Germinal center (tissue), 1 donor: Measurements from ENCODE around the gene SLC25A36.

Experiments
- DNase-seq: peaks from one replicate; pipeline ENCODE4 v3.0.0; 2012; ENCODE audit warnings: mixed read lengths, low spot score

SLC25A36 gene

GRCh38 chr3:140941434-140942220 lies at the start of gene SLC25A36:
SLC25A36 (plus strand) TSS chr3:140941836; CDS start chr3:140942055, 219 bp downstream.
- DNase-seq, result peak; percentile 94

- DNase-seq, result no peak
These were observed 44.6 kb upstream of the SLC25A36 start for GRCh38 chr3:140896997-140897396.

GRCh38 chr3:140898340-140899180 lies 43.1 kb upstream of the SLC25A36 start:
- peak; percentile 19 for DNase-seq

- DNase-seq, result no peak
These were observed 42.3 kb upstream of the SLC25A36 start for GRCh38 chr3:140899363-140899762.

GRCh38 chr3:140902791-140903190 lies 38.8 kb upstream of the SLC25A36 start:
- no peak for DNase-seq

GRCh38 chr3:140903196-140903595 lies 38.4 kb upstream of the SLC25A36 start:
- DNase-seq, result no peak

GRCh38 chr3:140904521-140904920 lies 37.1 kb upstream of the SLC25A36 start:
- DNase-seq, result no peak

- no peak for DNase-seq
These were observed 36.1 kb upstream of the SLC25A36 start for GRCh38 chr3:140905559-140905958.

- no peak for DNase-seq
These were observed 34.9 kb upstream of the SLC25A36 start for GRCh38 chr3:140906785-140907184.

GRCh38 chr3:140910860-140911259 lies 30.8 kb upstream of the SLC25A36 start:
- no peak for DNase-seq

- DNase-seq, result no peak
These were observed 29.8 kb upstream of the SLC25A36 start for GRCh38 chr3:140911822-140912221.

- no peak for DNase-seq
These were observed 27.9 kb upstream of the SLC25A36 start for GRCh38 chr3:140913728-140914127.

GRCh38 chr3:140914384-140914945 lies 27.2 kb upstream of the SLC25A36 start:
- DNase-seq, result no peak

GRCh38 chr3:140916603-140917002 lies 25.0 kb upstream of the SLC25A36 start:
- DNase-seq, result no peak

GRCh38 chr3:140917772-140918171 lies 23.9 kb upstream of the SLC25A36 start:
- DNase-seq, result no peak

GRCh38 chr3:140920029-140920428 lies 21.6 kb upstream of the SLC25A36 start:
- DNase-seq, result no peak

- peak; percentile 31 for DNase-seq
These were observed 19.0 kb upstream of the SLC25A36 start for GRCh38 chr3:140922634-140923033.

GRCh38 chr3:140924097-140924873 lies 17.4 kb upstream of the SLC25A36 start:
- no peak for DNase-seq

- DNase-seq, result no peak
These were observed 14.2 kb upstream of the SLC25A36 start for GRCh38 chr3:140927279-140928069.

GRCh38 chr3:140929446-140929845 lies 12.2 kb upstream of the SLC25A36 start:
- no peak for DNase-seq

- no peak for DNase-seq
These were observed 10.6 kb upstream of the SLC25A36 start for GRCh38 chr3:140931016-140931454.
